ENCODE measurements around the gene PLA2G2F.

Gene PLA2G2F

DNA sequence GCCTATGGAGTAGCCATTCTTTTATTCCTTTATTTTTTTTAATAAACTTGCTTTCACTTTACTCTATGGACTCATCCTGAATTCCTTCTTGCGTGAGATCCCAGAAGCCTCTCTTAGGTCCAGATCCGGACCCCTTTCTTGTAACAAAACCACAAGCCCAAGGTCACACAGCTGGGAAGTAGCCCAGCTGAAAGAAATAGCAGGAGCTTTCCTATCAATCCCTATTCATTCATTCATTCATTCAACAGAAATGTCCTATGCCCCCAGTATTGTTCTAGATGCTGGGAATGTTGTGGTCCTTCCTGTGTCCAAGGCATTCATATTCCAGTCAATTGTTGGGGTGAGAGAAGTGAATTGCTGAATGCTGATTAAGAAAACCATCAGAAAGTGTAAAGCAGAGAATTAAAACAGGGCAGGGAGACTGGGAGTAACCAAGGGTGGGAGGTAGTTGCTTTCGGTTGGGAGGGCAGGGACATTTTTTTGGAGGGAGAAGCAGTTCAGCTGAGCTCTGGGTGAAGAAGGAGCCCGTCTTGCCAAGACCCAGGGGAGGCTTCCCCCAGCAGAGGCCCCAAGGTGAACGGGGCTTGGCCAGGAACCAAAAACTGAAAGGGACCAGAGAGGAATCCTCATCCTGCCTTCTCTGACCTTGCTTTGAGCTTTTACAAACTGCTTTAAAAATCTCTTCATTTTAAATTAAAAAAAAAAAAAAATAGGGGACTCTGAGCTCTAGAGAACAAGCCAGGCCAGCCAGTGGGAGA is 30.6 kb upstream of the PLA2G2F start:
- H3K9me3 Mint-ChIP-seq = no peaks in the 10 kb centered on the region
- H3K27me3 Mint-ChIP-seq = peaks cover 16% of the 10 kb centered on the region
- no peak overlapping the region for H3K27ac Mint-ChIP-seq
- no peaks in the 10 kb centered on the region for H3K4me1 Mint-ChIP-seq (ENCODE audit: low read depth)
- no peaks in the 10 kb centered on the region for H3K36me3 Mint-ChIP-seq (ENCODE audit: low read depth)
- no peak overlapping the region for H3K4me3 Mint-ChIP-seq

DNA sequence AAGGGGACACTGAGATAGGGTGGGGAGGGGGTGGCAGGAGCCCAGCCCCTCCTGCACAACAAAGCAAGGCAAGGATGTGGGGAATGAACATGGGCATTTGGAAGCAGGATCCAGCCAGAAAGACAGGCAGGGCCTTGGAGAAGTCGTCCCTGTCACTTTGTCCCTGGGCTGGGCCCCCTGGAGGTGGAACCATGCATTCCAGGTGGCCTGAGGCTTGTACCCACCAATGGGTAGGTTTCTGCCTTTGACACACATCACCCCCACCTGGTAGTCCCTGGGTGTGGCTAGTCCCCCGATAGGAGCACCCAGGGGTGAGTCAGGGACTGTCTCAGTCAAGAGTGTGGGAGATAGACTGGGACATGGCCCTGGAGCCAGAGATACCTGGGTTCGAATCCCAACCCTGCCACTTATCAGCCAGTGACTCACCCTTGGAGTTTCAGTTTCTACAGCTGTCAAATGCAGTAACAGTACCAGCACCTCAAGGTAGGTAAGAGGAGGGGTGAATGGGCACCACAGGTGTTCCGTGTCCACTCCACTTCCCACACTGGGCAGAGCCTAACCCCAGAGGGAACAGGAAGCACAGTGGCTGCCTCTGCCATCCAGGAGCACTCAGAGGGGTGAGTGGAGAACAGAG is 29.8 kb upstream of the PLA2G2F start:
- Mint-ChIP-seq H3K4me1 (ENCODE audit: low read depth) (no peaks in the 10 kb centered on the region), H3K27me3 (peaks cover 16% of the 10 kb centered on the region), H3K4me3 (no peak overlapping the region), H3K27ac (no peak overlapping the region), H3K36me3 (ENCODE audit: low read depth) (no peaks in the 10 kb centered on the region), H3K9me3 (no peaks in the 10 kb centered on the region)

GRCh38 chr1:20110679-20111078 is 28.4 kb upstream of the PLA2G2F start:
- Mint-ChIP-seq H3K9me3 (no peaks in the 10 kb centered on the region), H3K4me1 (ENCODE audit: low read depth) (no peaks in the 10 kb centered on the region), H3K4me3 (no peak overlapping the region), H3K36me3 (ENCODE audit: low read depth) (no peaks in the 10 kb centered on the region), H3K27ac (no peak overlapping the region), H3K27me3 (peaks cover 16% of the 10 kb centered on the region)

DNA sequence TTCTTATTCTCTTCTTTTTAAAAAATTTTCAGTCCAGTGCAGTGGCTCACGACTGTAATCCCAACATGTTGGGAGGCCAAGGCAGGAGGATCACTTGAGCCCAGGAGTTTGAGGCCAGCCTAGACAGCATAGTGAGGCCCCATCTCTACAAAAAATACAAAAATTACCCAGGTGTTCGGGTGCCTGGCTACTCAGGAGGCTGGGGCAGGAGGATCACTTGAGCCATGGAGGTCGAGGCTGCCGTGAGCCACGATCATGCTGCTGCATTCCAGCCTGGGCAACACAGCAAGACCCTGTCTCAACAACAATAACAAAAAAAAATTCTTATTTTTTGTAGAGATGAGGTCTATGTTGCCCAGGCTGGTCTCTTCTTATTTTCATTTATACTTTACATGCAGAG is 27.7 kb upstream of the PLA2G2F start:
- no peaks in the 10 kb centered on the region for H3K36me3 Mint-ChIP-seq (ENCODE audit: low read depth)
- H3K4me3 Mint-ChIP-seq = no peak overlapping the region
- H3K27ac Mint-ChIP-seq = no peak overlapping the region
- no peaks in the 10 kb centered on the region for H3K4me1 Mint-ChIP-seq (ENCODE audit: low read depth)
- peaks cover 22% of the 10 kb centered on the region for H3K27me3 Mint-ChIP-seq
- H3K9me3 Mint-ChIP-seq = no peaks in the 10 kb centered on the region

DNA sequence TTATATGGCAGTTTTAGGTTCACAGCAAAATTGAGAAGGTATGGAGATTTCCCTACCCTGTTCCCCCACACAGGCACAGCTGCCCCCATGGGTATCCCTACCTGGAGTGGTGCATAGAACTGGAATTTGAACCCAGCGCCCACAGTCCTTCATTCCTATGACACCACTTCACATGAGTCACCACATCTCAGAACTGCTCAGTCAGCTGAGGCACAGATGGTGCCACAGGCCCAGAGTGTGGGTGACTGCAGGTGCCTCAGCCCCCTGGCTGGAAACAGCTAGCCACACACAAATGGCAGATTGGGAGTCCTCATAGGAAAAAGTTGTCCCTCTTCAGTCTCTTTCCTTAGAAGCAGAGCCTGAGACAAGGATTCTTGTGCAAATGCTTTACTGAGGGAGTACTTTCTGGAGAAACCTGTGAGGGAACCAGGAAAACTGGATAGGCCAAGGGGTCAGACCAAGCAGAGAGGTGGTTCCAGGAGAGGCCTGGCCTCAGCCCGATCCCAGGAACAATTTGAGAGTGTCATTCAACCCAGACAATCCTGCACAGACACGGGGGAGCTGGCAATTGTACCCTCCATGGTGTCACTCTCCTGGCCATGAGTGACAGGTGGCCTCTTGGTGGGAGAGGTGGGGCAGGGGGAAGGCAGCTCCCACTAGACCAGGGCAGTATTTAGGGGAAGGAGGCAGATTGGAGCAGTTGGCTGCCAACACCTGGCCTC is 26.7 kb upstream of the PLA2G2F start:
- H3K36me3 Mint-ChIP-seq (ENCODE audit: low read depth) = no peaks in the 10 kb centered on the region
- peaks cover 24% of the 10 kb centered on the region for H3K27me3 Mint-ChIP-seq
- H3K4me3 Mint-ChIP-seq = no peak overlapping the region
- H3K4me1 Mint-ChIP-seq (ENCODE audit: low read depth) = no peaks in the 10 kb centered on the region
- H3K27ac Mint-ChIP-seq = no peak overlapping the region
- H3K9me3 Mint-ChIP-seq = no peaks in the 10 kb centered on the region

GRCh38 chr1:20114021-20114648 is 25.0 kb upstream of the PLA2G2F start:
- Mint-ChIP-seq H3K36me3 (ENCODE audit: low read depth) (no peaks in the 10 kb centered on the region), H3K27me3 (peaks cover 20% of the 10 kb centered on the region), H3K9me3 (no peaks in the 10 kb centered on the region), H3K27ac (no peak overlapping the region), H3K4me3 (no peak overlapping the region), H3K4me1 (ENCODE audit: low read depth) (peaks cover 5% of the 10 kb centered on the region)

DNA sequence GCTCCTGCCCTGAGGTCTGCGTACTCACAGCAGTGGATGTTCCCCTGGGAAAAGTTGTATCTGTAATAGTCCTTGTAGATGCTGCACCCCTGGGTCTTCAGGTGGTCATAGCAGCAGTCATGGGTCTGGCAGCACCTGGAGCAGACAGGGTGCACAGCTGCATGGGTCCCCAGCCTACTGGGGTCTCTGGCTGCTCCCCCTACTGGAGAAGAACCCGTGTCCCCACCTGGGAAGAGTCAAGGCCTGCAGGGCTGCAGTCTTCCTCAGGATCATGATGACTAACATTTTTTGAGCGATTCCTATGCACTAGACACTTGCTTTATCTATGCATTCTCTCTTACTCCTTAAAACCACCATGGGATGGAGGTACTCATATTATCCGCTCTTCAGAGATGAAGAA is 23.6 kb upstream of the PLA2G2F start:
- Mint-ChIP-seq H3K27ac (no peak overlapping the region), H3K27me3 (peaks cover 21% of the 10 kb centered on the region), H3K9me3 (no peaks in the 10 kb centered on the region), H3K36me3 (ENCODE audit: low read depth) (no peaks in the 10 kb centered on the region), H3K4me3 (no peak overlapping the region), H3K4me1 (ENCODE audit: low read depth) (peaks cover 5% of the 10 kb centered on the region)

GRCh38 chr1:20115916-20116315 is 23.2 kb upstream of the PLA2G2F start:
- Mint-ChIP-seq H3K4me3 (no peak overlapping the region), H3K36me3 (ENCODE audit: low read depth) (no peaks in the 10 kb centered on the region), H3K27me3 (peaks cover 21% of the 10 kb centered on the region), H3K9me3 (no peaks in the 10 kb centered on the region), H3K4me1 (ENCODE audit: low read depth) (peaks cover 5% of the 10 kb centered on the region), H3K27ac (no peak overlapping the region)

GRCh38 chr1:20117236-20117635 is 21.9 kb upstream of the PLA2G2F start:
- Mint-ChIP-seq H3K27ac (no peak overlapping the region), H3K36me3 (ENCODE audit: low read depth) (no peaks in the 10 kb centered on the region), H3K4me1 (ENCODE audit: low read depth) (peaks cover 5% of the 10 kb centered on the region), H3K9me3 (no peaks in the 10 kb centered on the region), H3K27me3 (peaks cover 30% of the 10 kb centered on the region), H3K4me3 (no peak overlapping the region)

DNA sequence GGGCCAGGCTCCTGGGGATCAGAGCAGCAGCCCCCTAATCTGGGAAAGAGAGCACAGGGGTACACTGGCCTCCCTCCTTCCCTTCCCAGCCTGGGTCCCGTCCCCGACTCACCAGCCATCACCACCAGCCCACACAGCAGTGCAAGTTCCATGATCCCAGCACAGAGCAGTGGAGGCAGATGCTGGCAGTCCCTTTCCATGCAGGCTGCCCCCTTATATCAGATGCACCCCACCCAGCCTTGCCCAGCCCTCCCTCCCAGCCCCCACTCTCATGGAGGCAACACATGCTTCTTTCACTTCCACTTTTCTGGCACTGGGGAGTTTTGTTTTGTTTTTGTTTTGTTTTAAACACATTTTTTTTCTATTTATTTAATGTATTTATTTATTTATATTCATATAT is 19.8 kb upstream of the PLA2G2F start, which contains the start of gene PLA2G2D:
TSS of gene PLA2G2D (minus strand) at position 190 of the 400 bp plus-strand sequence. CDS start at position 152, 38 bp downstream.
- Mint-ChIP-seq H3K27ac (no peak within 1 kb of the TSS), H3K36me3 (ENCODE audit: low read depth) (no peaks in the 10 kb centered on the region), H3K4me1 (ENCODE audit: low read depth) (peaks cover 5% of the 10 kb centered on the region), H3K4me3 (no peak within 1 kb of the TSS), H3K9me3 (no peaks in the 10 kb centered on the region), H3K27me3 (peaks cover 31% of the 10 kb centered on the region)

GRCh38 chr1:20120796-20121195 is 18.3 kb upstream of the PLA2G2F start:
- Mint-ChIP-seq H3K27ac (no peak overlapping the region), H3K9me3 (no peaks in the 10 kb centered on the region), H3K4me1 (ENCODE audit: low read depth) (peaks cover 5% of the 10 kb centered on the region), H3K36me3 (ENCODE audit: low read depth) (no peaks in the 10 kb centered on the region), H3K4me3 (no peak overlapping the region), H3K27me3 (peaks cover 39% of the 10 kb centered on the region)

DNA sequence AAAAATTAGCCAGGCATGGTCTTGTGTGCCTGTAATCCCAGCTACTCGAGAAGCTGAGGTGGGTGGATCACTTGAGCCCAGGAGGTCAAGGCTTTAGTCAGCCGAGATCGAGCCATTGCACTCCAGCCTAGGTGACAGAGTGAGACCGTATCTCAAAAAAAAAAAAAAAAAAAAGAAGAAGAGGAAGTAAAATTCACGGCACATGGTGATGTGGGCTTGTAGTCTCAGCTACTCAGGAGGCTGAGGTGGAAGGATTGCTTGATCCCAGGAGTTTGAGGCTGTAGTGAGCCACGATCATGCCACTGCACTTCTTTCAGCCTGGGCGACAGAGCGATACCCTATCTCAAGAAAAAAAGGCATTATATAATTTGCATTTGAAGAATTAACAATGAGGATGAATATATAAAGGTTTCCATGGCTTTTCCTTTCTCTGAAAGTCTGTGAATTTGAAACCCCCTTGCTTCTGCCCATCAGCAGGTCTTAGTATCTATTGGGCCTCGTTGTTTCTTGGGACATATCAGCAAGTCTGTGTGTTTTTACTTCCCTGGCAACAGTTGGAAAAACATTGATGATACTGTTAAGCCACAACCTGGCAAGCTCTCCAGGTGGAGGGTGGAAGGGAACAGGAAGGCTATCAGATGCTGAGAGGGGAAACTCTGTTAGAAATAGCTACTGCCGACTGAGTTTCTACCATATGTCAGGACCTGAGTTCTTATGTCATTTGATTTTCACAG is 15.2 kb upstream of the PLA2G2F start:
- Mint-ChIP-seq H3K27me3 (peaks cover 27% of the 10 kb centered on the region), H3K9me3 (no peaks in the 10 kb centered on the region), H3K27ac (no peak overlapping the region), H3K36me3 (ENCODE audit: low read depth) (no peaks in the 10 kb centered on the region), H3K4me3 (no peak overlapping the region), H3K4me1 (ENCODE audit: low read depth) (peaks cover 2% of the 10 kb centered on the region)

DNA sequence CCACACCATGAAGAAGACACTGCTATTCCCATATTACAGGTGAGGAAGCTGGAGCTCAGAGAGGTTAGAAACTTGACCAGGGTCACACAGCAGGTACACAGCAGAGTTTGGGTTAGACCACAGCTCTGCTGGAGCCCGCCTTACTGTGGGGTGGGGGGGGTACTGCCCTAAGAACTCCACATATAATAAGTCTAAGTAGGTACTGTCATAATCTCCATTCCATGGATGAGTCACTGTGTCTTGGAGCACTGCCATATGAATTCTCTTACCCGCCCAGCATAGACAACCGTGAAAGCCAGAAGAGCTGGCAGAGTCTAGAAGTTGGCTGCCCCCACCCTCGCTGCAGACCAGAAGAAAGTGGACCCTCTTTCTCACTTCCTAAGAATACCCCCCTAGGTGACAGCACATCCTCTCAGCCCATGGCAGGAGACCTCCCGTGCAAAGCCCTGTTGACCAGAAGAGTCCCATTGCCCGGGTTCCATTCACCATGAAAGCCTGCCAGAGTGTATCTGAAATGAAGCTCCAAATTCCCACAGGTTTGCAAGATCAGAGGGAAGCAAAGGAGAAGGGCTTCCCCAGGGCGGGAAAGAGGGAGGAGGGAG is 14.6 kb upstream of the PLA2G2F start:
- no peak overlapping the region for H3K27ac Mint-ChIP-seq
- no peaks in the 10 kb centered on the region for H3K36me3 Mint-ChIP-seq (ENCODE audit: low read depth)
- H3K4me1 Mint-ChIP-seq (ENCODE audit: low read depth) = no peaks in the 10 kb centered on the region
- H3K9me3 Mint-ChIP-seq = no peaks in the 10 kb centered on the region
- H3K4me3 Mint-ChIP-seq = no peak overlapping the region
- H3K27me3 Mint-ChIP-seq = peaks cover 25% of the 10 kb centered on the region

DNA sequence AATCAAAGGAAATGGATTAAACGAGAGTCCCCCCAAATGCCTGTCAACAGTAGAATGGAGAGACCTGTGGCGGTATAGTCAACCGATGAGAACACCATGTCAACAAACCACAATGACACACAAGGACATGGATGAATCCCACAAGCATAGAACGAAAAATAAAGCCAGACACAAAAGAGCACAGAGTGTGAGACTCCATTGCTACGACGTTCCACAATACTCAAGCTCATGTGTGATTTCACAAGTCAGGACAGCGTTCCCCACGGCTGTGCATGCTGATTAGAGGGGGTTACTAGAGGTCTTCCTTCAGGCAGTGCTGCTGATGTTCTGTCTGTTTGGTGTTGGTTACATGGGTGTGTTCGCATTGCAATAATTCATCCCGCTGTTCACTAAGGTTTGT is 14.0 kb upstream of the PLA2G2F start:
- Mint-ChIP-seq H3K36me3 (ENCODE audit: low read depth) (no peaks in the 10 kb centered on the region), H3K27ac (no peak overlapping the region), H3K27me3 (peaks cover 21% of the 10 kb centered on the region), H3K4me3 (no peak overlapping the region), H3K4me1 (ENCODE audit: low read depth) (no peaks in the 10 kb centered on the region), H3K9me3 (no peaks in the 10 kb centered on the region)
